Keratinocyte (primary cell): ENCODE data around the gene NDUFS4.
"Not testable (repeated sequence)": the region's sequence is repeated elsewhere in the genome, so short reads cannot be mapped to it uniquely, and the experiment has no call there.

Experiments
- CTCF ChIP-seq, 3 experiments: IDR thresholded peaks in 1 of 3; conservative IDR thresholded peaks in 1 of 3; optimal IDR thresholded peaks in 1 of 3; 2 replicates in 2 of 3; 3 replicates in 1 of 3; pipeline versions ENCODE3 to v1.5.1; 2011; ENCODE audit warnings: low read length in 3 of 3, mild to moderate bottlenecking in 3 of 3, moderate library complexity in 2 of 3, control low read depth in 1 of 3, inconsistent platforms in 1 of 3; ENCODE audit not compliant: insufficient read depth in 2 of 3; ENCODE audit errors: extremely low read depth in 1 of 3
- EZH2 ChIP-seq: IDR thresholded peaks from one replicate; pipeline ENCODE4 v1.6.1; 2012; ENCODE audit warnings: inconsistent platforms, mild to moderate bottlenecking, low read length, moderate library complexity

- not testable (repeated sequence) for TF ChIP-seq CTCF (optimal IDR thresholded peaks at IDR 0.05 in 1 of 3, IDR thresholded peaks at IDR 0.05 in 1 of 3, conservative IDR thresholded peaks at IDR 0.05 in 1 of 3; ENCODE audit: extremely low read depth in 1 of 3, insufficient read depth in 2 of 3, low read length in 3 of 3); EZH2
Observed at GRCh38 chr5:53665313-53665712, 104.9 kb downstream of the NDUFS4 start.
